HFFc6 (cell line): ENCODE data around the gene SH3PXD2B. TPM values are rescaled to one million over a fixed set of nuclear protein-coding genes. Genes with fewer than 3 reads are reported as not detected.

Experiments used
- DNase-seq: peaks from one replicate; pipeline ENCODE4 v3.0.0-alpha.2; 2018
- H3K27ac Mint-ChIP-seq: 2 replicates; pipeline ENCODE4 v1.8.0; 2020; ENCODE audit warnings: mild to moderate bottlenecking, mixed read lengths
- H3K27me3 Mint-ChIP-seq: 2 replicates; pipeline ENCODE4 v1.8.0; 2021; ENCODE audit warnings: mild to moderate bottlenecking, moderate library complexity, mixed read lengths; ENCODE audit not compliant: insufficient read depth
- H3K36me3 Mint-ChIP-seq: 2 replicates; pipeline ENCODE4 v1.8.0; 2021; ENCODE audit warnings: low read depth, mixed read lengths
- H3K4me1 Mint-ChIP-seq: 2 replicates; pipeline ENCODE4 v1.8.0; 2020; ENCODE audit warnings: low read depth, mixed read lengths
- H3K4me3 Mint-ChIP-seq: 2 replicates; pipeline ENCODE4 v1.8.0; 2020; ENCODE audit warnings: mild to moderate bottlenecking, moderate library complexity, mixed read lengths
- H3K9me3 Mint-ChIP-seq: 2 replicates; pipeline ENCODE4 v1.8.0; 2020; ENCODE audit warnings: mild to moderate bottlenecking, mixed read lengths
- CTCF ChIP-seq: fragments of 200-600 bp; sonication (generic); IDR thresholded peaks from 2 replicates; pipeline ENCODE4 v1.5.0; 2021; ENCODE audit warnings: antibody characterized with exemption, mild to moderate bottlenecking
- total RNA-seq, 6 experiments: library from RNA; stranded (reverse); fragmentation: NEBNext Ultra II Directional; extraction: Animal tissue kit (Norgen Biotek cat#: 25700); gene quantifications; 2 replicates in 1 of 6; 3 replicates in 5 of 6; pipeline ENCODE4 v1.2.3, GENCODE V29; 2021

The SH3PXD2B gene
- total RNA-seq, 6 experiments from 2014 or later: 12.4 to 28.4 (median 24.3) TPM

- DNase-seq: no peak
- Mint-ChIP-seq H3K4me3 (no peak overlapping the region), H3K4me1 (peaks cover 14% of the 10 kb centered on the region), H3K9me3 (no peaks in the 10 kb centered on the region), H3K27me3 (peaks cover 43% of the 10 kb centered on the region), H3K36me3 (no peaks in the 10 kb centered on the region), H3K27ac (no peak overlapping the region)
- TF ChIP-seq CTCF: no peak
Observed at GRCh38 chr5:172498431-172499129, 44.3 kb upstream of the SH3PXD2B start.

GRCh38 chr5:172497591-172498255, 43.4 kb upstream of the SH3PXD2B start:
- no peak for DNase-seq
- no peak overlapping the region for H3K4me3 Mint-ChIP-seq

GRCh38 chr5:172496671-172497371, 42.5 kb upstream of the SH3PXD2B start:
- TF ChIP-seq CTCF: no peak
- H3K27me3 Mint-ChIP-seq: peaks cover 52% of the 10 kb centered on the region
- H3K4me3 Mint-ChIP-seq: no peak overlapping the region
- H3K36me3 Mint-ChIP-seq: no peaks in the 10 kb centered on the region
- H3K4me1 Mint-ChIP-seq: peaks cover 14% of the 10 kb centered on the region
- H3K9me3 Mint-ChIP-seq: no peaks in the 10 kb centered on the region
- H3K27ac Mint-ChIP-seq: no peak overlapping the region
- peak; percentile 2 for DNase-seq

More at GRCh38 chr5:172497591-172498255, 43.4 kb upstream of the SH3PXD2B start:
- TF ChIP-seq CTCF: no peak
- H3K4me1 Mint-ChIP-seq: peaks cover 14% of the 10 kb centered on the region
- H3K36me3 Mint-ChIP-seq: no peaks in the 10 kb centered on the region
- no peak overlapping the region for H3K27ac Mint-ChIP-seq
- peaks cover 46% of the 10 kb centered on the region for H3K27me3 Mint-ChIP-seq
- H3K9me3 Mint-ChIP-seq: no peaks in the 10 kb centered on the region

- Mint-ChIP-seq H3K27me3 (peaks cover 57% of the 10 kb centered on the region), H3K36me3 (no peaks in the 10 kb centered on the region), H3K9me3 (no peaks in the 10 kb centered on the region), H3K4me1 (peaks cover 14% of the 10 kb centered on the region), H3K4me3 (no peak overlapping the region), H3K27ac (no peak overlapping the region)
- TF ChIP-seq CTCF: no peak
- no peak for DNase-seq
Observed at GRCh38 chr5:172494630-172495505, 40.5 kb upstream of the SH3PXD2B start.

- H3K27ac Mint-ChIP-seq: no peak overlapping the region
- peaks cover 14% of the 10 kb centered on the region for H3K4me1 Mint-ChIP-seq
- no peaks in the 10 kb centered on the region for H3K9me3 Mint-ChIP-seq
- H3K27me3 Mint-ChIP-seq: peaks cover 59% of the 10 kb centered on the region
- no peak overlapping the region for H3K4me3 Mint-ChIP-seq
- TF ChIP-seq CTCF: no peak
- H3K36me3 Mint-ChIP-seq: no peaks in the 10 kb centered on the region
- no peak for DNase-seq
Observed at GRCh38 chr5:172493906-172494305, 39.6 kb upstream of the SH3PXD2B start.
